ENCODE data around the gene SATB2.

DNA sequence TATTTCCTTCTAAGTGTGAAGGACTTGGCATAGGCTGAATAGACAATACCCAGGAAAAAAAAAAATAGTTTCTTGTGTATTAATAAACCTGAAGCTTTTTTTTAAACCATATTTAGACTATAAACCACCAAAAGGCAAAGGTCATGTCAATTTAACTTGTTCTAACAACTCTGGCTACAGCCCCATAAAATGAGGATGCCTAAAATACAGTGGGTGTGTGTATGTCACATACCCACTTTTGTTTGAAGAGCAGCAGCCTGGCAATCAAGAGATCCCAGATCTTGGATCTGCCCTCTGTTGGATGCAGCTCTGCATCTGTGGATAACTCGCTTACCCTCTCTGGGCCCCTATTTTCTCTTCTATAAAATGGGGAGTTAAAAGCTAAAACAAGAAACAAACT is 65.4 kb downstream of the SATB2 start:
- TF ChIP-seq CTCF (IDR thresholded peaks at IDR 0.05) = no peak
- TF ChIP-seq POLR2A (IDR thresholded peaks at IDR 0.05) = no peak

Data from lower leg skin (tissue), 3 donors.